SK-N-MC (cell line): ENCODE results near the gene GRB10.

Experiments
- DNase-seq: peaks from one replicate; pipeline ENCODE4 v3.0.0-alpha.2; 2011; ENCODE audit warnings: low read depth, low spot score
- H3K27ac ChIP-seq: fragments of 200-600 bp; sonication (generic); 2 replicates; pipeline ENCODE4 v1.5.1; 2016; ENCODE audit warnings: mixed run types
- H3K36me3 ChIP-seq: fragments of 200-600 bp; sonication (generic); 2 replicates; pipeline ENCODE4 v1.6.1; 2017; ENCODE audit warnings: antibody characterized with exemption, low read length, mixed read lengths; ENCODE audit not compliant: insufficient read depth
- H3K4me3 ChIP-seq: fragments of 200-600 bp; sonication (generic); 2 replicates; pipeline ENCODE4 v1.5.1; 2016
- H3K9ac ChIP-seq: fragments of 200-600 bp; sonication (generic); 2 replicates; pipeline ENCODE4 v1.8.0; 2017; ENCODE audit warnings: mixed run types, mixed read lengths; ENCODE audit not compliant: insufficient read length
- H3K9me3 ChIP-seq: fragments of 200-600 bp; sonication (generic); 2 replicates; pipeline ENCODE4 v1.6.1; 2017; ENCODE audit warnings: low read depth, mild to moderate bottlenecking, antibody characterized with exemption, low read length, moderate library complexity, mixed read lengths
- EZH2 ChIP-seq: fragments of 200-600 bp; sonication (generic); IDR thresholded peaks from one replicate; pipeline ENCODE4 v1.6.1; 2017; ENCODE audit warnings: antibody characterized with exemption
- FOXP2 ChIP-seq: optimal IDR thresholded peaks from 2 replicates; pipeline ENCODE3; 2011; ENCODE audit warnings: mild to moderate bottlenecking, moderate library complexity; ENCODE audit not compliant: insufficient read depth; ENCODE audit errors: extremely low read length, control extremely low read depth
- POLR2AphosphoS5 ChIP-seq: IDR thresholded peaks from 2 replicates; pipeline ENCODE4 v1.6.1; 2012; ENCODE audit warnings: mild to moderate bottlenecking, low read depth, low read length, borderline replicate concordance

GRB10 gene

GRCh38 chr7:50605059-50605458 is 177.6 kb downstream of the GRB10 start:
- Histone ChIP-seq H3K27ac (no peak overlapping the region), H3K9me3 (no peaks in the 10 kb centered on the region), H3K9ac (no peak overlapping the region), H3K36me3 (peaks cover 78% of the 10 kb centered on the region), H3K4me3 (no peak overlapping the region)
- no peak for DNase-seq
- TF ChIP-seq FOXP2 (no peak), POLR2AphosphoS5 (no peak)

DNA sequence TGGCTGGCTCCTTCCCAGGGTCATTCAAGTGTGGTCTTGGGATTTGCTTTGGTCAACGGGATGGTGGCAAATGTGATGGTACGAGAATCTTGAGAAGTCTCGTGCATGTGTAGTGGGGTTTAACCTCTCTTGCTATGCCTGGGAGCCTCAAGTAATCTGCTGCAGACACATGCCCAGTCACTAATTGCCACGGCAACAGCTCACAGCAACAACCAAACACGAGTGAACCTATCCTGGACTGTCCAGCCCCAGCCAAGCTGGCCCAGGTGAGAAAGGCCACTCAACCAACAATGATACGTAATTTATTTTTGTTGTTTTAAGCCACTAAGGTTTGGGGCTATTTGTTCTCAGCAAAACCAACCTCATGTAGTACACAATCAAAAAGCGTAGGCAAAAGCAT is 179.4 kb downstream of the GRB10 start:
- no peak overlapping the region for H3K27ac ChIP-seq

GRCh38 chr7:50599385-50599784 is 183.3 kb downstream of the GRB10 start:
- no peak overlapping the region for H3K9ac ChIP-seq
- no peak overlapping the region for H3K27ac ChIP-seq
- peaks cover 64% of the 10 kb centered on the region for H3K36me3 ChIP-seq
- H3K4me3 ChIP-seq = no peak overlapping the region
- DNase-seq = no peak
- TF ChIP-seq POLR2AphosphoS5 (no peak), EZH2 (no peak)
- H3K9me3 ChIP-seq = no peaks in the 10 kb centered on the region

More for the DNA sequence above, 179.4 kb downstream of the GRB10 start:
- no peaks in the 10 kb centered on the region for H3K9me3 ChIP-seq
- no peak overlapping the region for H3K9ac ChIP-seq
- peaks cover 83% of the 10 kb centered on the region for H3K36me3 ChIP-seq
- TF ChIP-seq EZH2 = no peak
- no peak for TF ChIP-seq FOXP2
- no peak for TF ChIP-seq POLR2AphosphoS5
- no peak overlapping the region for H3K4me3 ChIP-seq
- no peak for DNase-seq

- no peak overlapping the region for H3K4me3 ChIP-seq
- H3K9me3 ChIP-seq = no peaks in the 10 kb centered on the region
- DNase-seq = no peak
- no peak overlapping the region for H3K9ac ChIP-seq
- H3K27ac ChIP-seq = no peak overlapping the region
- peaks cover 61% of the 10 kb centered on the region for H3K36me3 ChIP-seq
- TF ChIP-seq POLR2AphosphoS5 (no peak), EZH2 (no peak), FOXP2 (no peak)
Observed at GRCh38 chr7:50598460-50599343, 184.0 kb downstream of the GRB10 start.

GRCh38 chr7:50596484-50596883 is 186.2 kb downstream of the GRB10 start:
- H3K9ac ChIP-seq = no peak overlapping the region
- TF ChIP-seq EZH2 = no peak
- TF ChIP-seq FOXP2 = no peak
- no peak for TF ChIP-seq POLR2AphosphoS5
- DNase-seq = no peak
- peaks cover 61% of the 10 kb centered on the region for H3K36me3 ChIP-seq
- H3K27ac ChIP-seq = no peak overlapping the region
- no peaks in the 10 kb centered on the region for H3K9me3 ChIP-seq
- H3K4me3 ChIP-seq = no peak overlapping the region

DNA sequence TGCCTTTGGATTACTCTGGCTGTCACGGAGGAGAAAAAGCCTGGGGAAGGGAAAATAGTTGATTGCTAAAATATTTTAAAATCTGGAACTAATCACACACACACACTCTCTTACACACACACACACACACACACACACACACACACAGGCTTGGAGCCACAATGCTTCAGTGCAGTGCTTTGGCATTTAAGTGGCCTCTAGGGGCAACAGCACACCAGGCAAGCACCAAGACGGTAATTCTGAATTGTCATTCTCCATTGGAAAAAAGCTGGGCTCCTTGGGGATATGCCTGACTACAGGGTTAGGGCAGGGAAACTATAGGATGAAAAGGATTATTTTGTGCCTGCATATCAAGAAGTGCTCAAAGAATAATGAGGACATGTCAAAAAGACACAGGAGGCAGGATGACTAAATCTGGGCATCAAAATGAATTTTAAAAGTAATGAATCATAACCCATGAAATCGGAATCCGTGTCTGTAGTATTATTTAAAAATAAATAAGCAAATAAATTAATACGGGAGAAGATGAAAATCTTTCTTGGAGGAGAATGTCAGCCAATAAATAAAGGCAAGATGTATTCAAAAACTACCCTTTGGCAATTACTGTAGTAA is 187.1 kb downstream of the GRB10 start:
- DNase-seq = no peak
- H3K9ac ChIP-seq = no peak overlapping the region
- peaks cover 61% of the 10 kb centered on the region for H3K36me3 ChIP-seq

GRCh38 chr7:50594734-50595485 is 187.8 kb downstream of the GRB10 start:
- H3K36me3 ChIP-seq = peaks cover 56% of the 10 kb centered on the region
- H3K4me3 ChIP-seq = no peak overlapping the region
- no peak for TF ChIP-seq POLR2AphosphoS5
- no peak for TF ChIP-seq FOXP2
- TF ChIP-seq EZH2 = no peak
- no peaks in the 10 kb centered on the region for H3K9me3 ChIP-seq
- no peak overlapping the region for H3K9ac ChIP-seq
- no peak overlapping the region for H3K27ac ChIP-seq
- DNase-seq = no peak

More for the DNA sequence above, 187.1 kb downstream of the GRB10 start:
- TF ChIP-seq POLR2AphosphoS5 = no peak
- no peak for TF ChIP-seq FOXP2
- no peak for TF ChIP-seq EZH2
- no peak overlapping the region for H3K4me3 ChIP-seq
- H3K9me3 ChIP-seq = no peaks in the 10 kb centered on the region
- no peak overlapping the region for H3K27ac ChIP-seq

GRCh38 chr7:50594136-50594535 is 188.6 kb downstream of the GRB10 start:
- H3K36me3 ChIP-seq = peaks cover 48% of the 10 kb centered on the region

More at GRCh38 chr7:50594136-50594535, 188.6 kb downstream of the GRB10 start:
- TF ChIP-seq POLR2AphosphoS5 (no peak), FOXP2 (no peak), EZH2 (no peak)
- no peak for DNase-seq
- H3K4me3 ChIP-seq = no peak overlapping the region
- no peaks in the 10 kb centered on the region for H3K9me3 ChIP-seq
- H3K9ac ChIP-seq = no peak overlapping the region
- H3K27ac ChIP-seq = no peak overlapping the region
